HG02981 (cell line): ENCODE data around the gene FAM124A.

Experiments used
- ATAC-seq: cut with Tn5 transposase; IDR thresholded peaks from one replicate; pipeline ENCODE4 v1.9.1; 2021; ENCODE audit warnings: mild to moderate bottlenecking, moderate library complexity; ENCODE audit not compliant: unreplicated experiment

The FAM124A gene

GRCh38 chr13:51332566-51333361 is 110.6 kb downstream of the FAM124A start:
- no peak for ATAC-seq

- ATAC-seq, result no peak
Observed at GRCh38 chr13:51333421-51333820, 111.2 kb downstream of the FAM124A start.

DNA sequence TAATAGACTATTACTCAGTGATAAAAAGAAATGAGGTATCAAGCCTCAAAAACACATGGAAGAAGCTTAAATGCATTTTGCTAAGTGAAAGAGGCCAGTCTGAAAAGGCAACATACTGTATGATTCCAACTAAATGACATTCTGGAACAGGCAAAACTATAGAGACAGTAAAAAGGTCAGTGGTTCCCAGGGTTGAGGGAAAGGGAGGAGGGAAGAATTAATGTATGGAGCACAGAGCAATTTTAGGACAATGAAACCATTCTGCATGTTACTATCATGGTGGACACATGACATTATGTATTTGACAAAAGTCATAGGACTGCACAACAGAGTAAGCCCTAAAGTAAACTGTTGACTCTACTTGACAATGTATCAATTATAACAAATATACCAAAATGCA is 111.6 kb downstream of the FAM124A start:
- ATAC-seq, result no peak
